Activated CD4-positive, alpha-beta T cell treated with anti-CD3 and anti-CD28 coated beads, Interleukin-2, amount 10 ng/mL, durations not matched to agents 7 days and 5 days (primary cell): ENCODE measurements around the gene KCMF1. TPM values are rescaled to one million over a fixed set of nuclear protein-coding genes. Genes with fewer than 3 reads are reported as not detected.

ENCODE experiments used
- CTCF ChIA-PET: fragments of 350-600 bp; sonication (Branson Sonifier 250); formaldehyde crosslinking; loops from one replicate; lab custom pipeline; 2021; ENCODE audit warnings: antibody characterized with exemption; lab: Charles Lee
- POLR2A ChIA-PET: fragments of 350-600 bp; sonication (Branson Sonifier 250); formaldehyde crosslinking; loops from one replicate; lab custom pipeline; 2021; ENCODE audit warnings: antibody characterized with exemption; lab: Charles Lee
- DNase-seq: peaks from one replicate; pipeline ENCODE4 v3.0.0-alpha.2; 2020
- H3K27ac Mint-ChIP-seq: one replicate; pipeline ENCODE4 v1.8.0; 2021; ENCODE audit warnings: mild to moderate bottlenecking, moderate library complexity, mixed read lengths
- H3K27me3 Mint-ChIP-seq: one replicate; pipeline ENCODE4 v1.8.0; 2021; ENCODE audit warnings: mixed read lengths
- H3K36me3 Mint-ChIP-seq: one replicate; pipeline ENCODE4 v1.8.0; 2021; ENCODE audit warnings: low read depth, mixed read lengths
- H3K4me1 Mint-ChIP-seq: one replicate; pipeline ENCODE4 v1.8.0; 2021; ENCODE audit warnings: mixed read lengths
- H3K4me3 Mint-ChIP-seq: one replicate; pipeline ENCODE4 v1.8.0; 2021; ENCODE audit warnings: mild to moderate bottlenecking, moderate library complexity, mixed read lengths
- H3K9me3 Mint-ChIP-seq: one replicate; pipeline ENCODE4 v1.8.0; 2021; ENCODE audit warnings: mixed read lengths
- total RNA-seq, 2 experiments: library from RNA; stranded (reverse); gene quantifications; one replicate each; pipeline ENCODE4 v1.2.3, GENCODE V29; 2021

The KCMF1 gene
- total RNA-seq, 2 experiments from 2014 or later = 74.7 to 75.7 TPM

DNA sequence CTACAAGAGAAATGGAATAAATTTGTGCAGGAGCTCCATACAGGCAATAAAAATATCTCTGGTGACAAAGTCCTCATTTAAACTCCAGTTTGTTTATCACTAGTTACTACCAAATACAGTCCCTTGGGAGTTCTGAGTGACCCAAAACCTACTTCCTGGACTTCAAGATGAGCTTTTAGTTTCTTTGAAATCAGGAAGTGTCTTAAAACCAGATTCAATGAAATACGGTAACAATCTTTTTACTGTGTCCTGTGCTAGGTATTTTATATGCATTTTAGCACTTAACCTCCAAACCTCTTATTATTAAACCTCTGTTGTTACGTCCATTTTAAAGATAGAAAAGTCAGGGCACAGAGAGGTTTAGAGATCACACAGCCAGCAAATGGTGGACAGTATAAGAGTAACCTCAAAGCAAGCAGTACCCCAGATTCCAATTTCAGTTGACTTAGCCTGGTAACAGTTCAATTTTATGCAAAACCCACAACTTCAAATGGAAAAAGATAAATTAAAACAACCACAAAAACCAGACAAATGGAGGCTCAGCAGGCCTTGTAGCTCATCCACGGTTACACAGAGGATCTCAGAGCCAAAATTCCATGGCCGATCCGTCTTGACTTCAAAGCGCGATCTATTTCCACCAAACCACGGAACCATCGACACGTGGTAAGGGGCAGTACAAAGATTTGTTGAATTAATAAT is 1.3 kb upstream of the KCMF1 start:
- peaks cover 46% of the 10 kb centered on the region for H3K4me1 Mint-ChIP-seq
- H3K36me3 Mint-ChIP-seq = peaks cover 41% of the 10 kb centered on the region
- no peaks in the 10 kb centered on the region for H3K9me3 Mint-ChIP-seq
- peak overlapping the region; percentile 100 for H3K4me3 Mint-ChIP-seq
- no peaks in the 10 kb centered on the region for H3K27me3 Mint-ChIP-seq
- CTCF ChIA-PET = interaction anchor here (0.5 to 5.6 kb wide), 10 partner anchors 11 to 95 kb away, joined by 3 to 29 read pairs (median 4); no protein-coding TSS in a partner anchor
- DNase-seq = peak; percentile 44
- H3K27ac Mint-ChIP-seq = peak overlapping the region; percentile 100
- POLR2A ChIA-PET = interaction anchor here (0.8 to 2.1 kb wide), 3 partner anchors 23 to 63 kb away, joined by 3 to 8 read pairs (median 6); no protein-coding TSS in a partner anchor

DNA sequence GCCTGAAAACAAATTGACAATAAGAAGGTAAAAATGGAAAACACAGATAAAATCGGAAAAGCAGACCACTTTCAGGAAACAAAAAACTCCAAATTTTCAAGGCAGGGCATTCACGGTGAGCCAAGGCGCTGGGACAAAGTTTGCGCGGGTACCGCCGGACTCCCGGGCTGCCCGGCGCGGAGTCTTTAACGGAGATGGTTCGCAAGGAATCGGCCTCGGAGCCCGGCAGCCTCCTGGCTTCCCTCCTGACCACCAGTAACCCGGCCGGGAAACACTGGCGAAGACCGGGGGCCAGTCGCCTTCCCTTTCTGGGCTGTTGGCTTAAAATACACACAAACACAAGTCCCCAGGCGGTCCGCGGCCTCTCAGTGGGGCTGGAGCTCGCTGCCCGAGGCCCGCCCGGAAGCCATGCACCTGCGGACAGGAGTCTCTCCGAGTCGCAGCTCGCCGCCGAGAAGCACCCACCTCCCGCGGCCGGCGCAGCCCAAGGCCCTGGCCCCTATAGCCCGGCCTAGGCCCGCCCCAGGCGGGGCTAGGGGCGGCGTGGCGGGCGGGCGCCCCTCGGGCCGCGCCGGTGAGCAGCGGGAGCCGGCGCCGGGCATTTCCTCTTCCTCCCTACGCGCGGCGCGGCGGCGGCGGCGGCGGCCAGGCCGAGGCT is 622 bp upstream of the KCMF1 start:
- H3K36me3 Mint-ChIP-seq = peaks cover 36% of the 10 kb centered on the region
- H3K27me3 Mint-ChIP-seq = no peaks in the 10 kb centered on the region
- peak; percentile 60 for DNase-seq
- peaks cover 45% of the 10 kb centered on the region for H3K4me1 Mint-ChIP-seq
- ChIA-PET CTCF (interaction anchor here (0.7 to 5.6 kb wide), 8 partner anchors 11 to 95 kb away, joined by 3 to 29 read pairs (median 4); no protein-coding TSS in a partner anchor), POLR2A (interaction anchor here (0.6 to 2.1 kb wide), 3 partner anchors 9 to 31 kb away, joined by 3 to 8 read pairs (median 6); no protein-coding TSS in a partner anchor)
- peak overlapping the region; percentile 100 for H3K27ac Mint-ChIP-seq
- H3K4me3 Mint-ChIP-seq = peak overlapping the region; percentile 100
- no peaks in the 10 kb centered on the region for H3K9me3 Mint-ChIP-seq

DNA sequence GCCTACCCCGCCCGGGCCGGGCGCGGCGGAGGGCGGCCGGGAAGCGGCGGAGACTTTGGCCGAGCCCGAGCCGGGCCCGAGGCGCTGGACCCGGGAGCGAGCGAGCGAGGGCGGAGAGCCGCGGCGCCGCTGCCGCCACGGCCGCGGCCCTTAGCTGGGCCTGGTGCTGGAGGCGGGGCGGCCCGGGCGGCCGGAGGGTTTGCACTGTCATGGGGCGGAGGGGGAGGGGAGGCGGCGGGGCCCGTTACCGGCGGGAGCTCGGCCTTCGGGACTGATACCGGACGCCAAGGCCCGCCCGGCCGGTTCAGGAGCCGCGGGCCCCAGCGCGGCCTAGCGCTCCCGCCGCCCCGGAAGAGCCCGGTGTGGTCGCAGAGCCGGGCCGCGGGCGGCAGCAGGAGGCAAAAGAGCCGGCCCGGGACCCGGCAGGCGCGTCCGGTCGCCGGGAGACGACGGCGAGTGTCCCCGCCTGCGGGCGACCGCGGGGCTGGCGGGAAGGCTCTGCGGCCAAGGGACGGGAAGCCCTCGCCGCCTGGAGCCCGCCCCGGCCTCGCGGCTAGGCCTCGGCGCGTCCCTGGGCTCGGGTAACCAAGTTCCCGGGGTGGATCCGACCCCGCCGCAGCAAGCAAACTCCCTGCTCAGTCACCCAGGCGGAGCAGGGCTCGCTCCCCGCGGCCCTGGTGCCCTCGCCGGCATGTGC is 697 bp downstream of the KCMF1 start:
- peak overlapping the region; percentile 92 for H3K27ac Mint-ChIP-seq
- CTCF ChIA-PET = interaction anchor here (0.6 to 5.6 kb wide), 5 partner anchors 8 to 46 kb away, joined by 3 to 29 read pairs (median 4); no protein-coding TSS in a partner anchor
- H3K4me3 Mint-ChIP-seq = peak overlapping the region; percentile 92
- H3K27me3 Mint-ChIP-seq = no peaks in the 10 kb centered on the region
- peaks cover 37% of the 10 kb centered on the region for H3K36me3 Mint-ChIP-seq
- POLR2A ChIA-PET = interaction anchor here (0.6 kb wide), 1 partner anchor 32 kb away, joined by 3 read pairs; no protein-coding TSS in a partner anchor
- H3K4me1 Mint-ChIP-seq = peaks cover 48% of the 10 kb centered on the region
- H3K9me3 Mint-ChIP-seq = no peaks in the 10 kb centered on the region
- DNase-seq = peak; percentile 72

DNA sequence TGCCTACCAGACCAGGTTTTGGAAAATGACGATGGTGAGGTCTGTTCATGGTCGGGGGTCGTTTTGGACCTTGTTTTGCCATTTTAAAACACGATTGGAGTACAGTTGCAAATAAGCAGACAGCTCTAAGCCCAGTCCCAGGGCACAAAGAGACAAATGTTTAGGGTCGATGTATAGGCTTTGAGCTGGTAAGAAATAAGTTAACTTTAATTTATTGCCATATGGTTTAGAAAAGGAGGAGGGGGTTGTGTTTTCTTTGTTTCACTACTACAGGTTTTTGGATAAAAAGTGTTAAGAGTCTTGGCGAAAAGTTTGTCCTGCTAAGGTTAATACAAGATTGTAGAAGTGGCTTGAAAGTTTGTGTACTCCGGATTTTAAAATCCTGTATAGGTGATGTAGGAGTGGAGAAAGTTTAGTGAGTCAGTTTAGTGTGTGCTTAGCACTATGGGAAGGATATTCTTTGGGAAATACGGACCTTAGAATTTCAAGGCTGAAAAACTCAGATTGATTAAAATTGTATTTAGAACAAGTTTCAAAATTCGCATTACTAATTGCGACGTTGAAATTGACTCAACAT is 1.3 kb downstream of the KCMF1 start:
- Mint-ChIP-seq H3K27ac (peak overlapping the region; percentile 92), H3K36me3 (peaks cover 38% of the 10 kb centered on the region), H3K27me3 (no peaks in the 10 kb centered on the region), H3K4me1 (peaks cover 49% of the 10 kb centered on the region), H3K9me3 (no peaks in the 10 kb centered on the region), H3K4me3 (peak overlapping the region; percentile 92)
- CTCF ChIA-PET = interaction anchor here (1.1 to 5.6 kb wide), 3 partner anchors 8 to 47 kb away, joined by 6 to 29 read pairs (median 10); no protein-coding TSS in a partner anchor
- POLR2A ChIA-PET = no interaction called here
- no peak for DNase-seq

DNA sequence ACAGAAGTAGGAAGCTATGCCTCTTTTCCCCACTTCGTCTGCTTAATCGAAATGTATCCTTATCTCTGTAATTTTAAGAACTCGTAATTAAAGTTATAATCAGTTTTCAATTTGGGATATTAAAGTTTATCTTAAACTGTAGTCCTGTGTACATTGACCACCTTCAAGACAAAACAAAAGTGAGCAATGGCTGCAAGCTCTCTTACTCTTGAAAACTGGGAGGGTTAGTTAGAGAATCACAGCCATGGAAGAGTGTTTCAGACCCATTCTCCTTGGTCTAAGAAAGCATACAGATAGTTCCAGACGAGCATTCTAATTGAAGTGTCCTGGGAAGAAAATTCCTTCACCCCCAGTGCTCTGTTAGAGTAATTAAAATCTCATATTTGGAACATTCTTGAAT is 2.0 kb downstream of the KCMF1 start:
- peak overlapping the region; percentile 92 for H3K27ac Mint-ChIP-seq
- H3K4me3 Mint-ChIP-seq = peak overlapping the region; percentile 92
- POLR2A ChIA-PET = no interaction called here
- H3K4me1 Mint-ChIP-seq = peaks cover 51% of the 10 kb centered on the region
- DNase-seq = no peak
- H3K27me3 Mint-ChIP-seq = no peaks in the 10 kb centered on the region
- H3K9me3 Mint-ChIP-seq = no peaks in the 10 kb centered on the region
- CTCF ChIA-PET = interaction anchor here (1.1 to 5.6 kb wide), 2 partner anchors 32 to 47 kb away, joined by 6 to 29 read pairs; no protein-coding TSS in a partner anchor
- H3K36me3 Mint-ChIP-seq = peaks cover 39% of the 10 kb centered on the region

DNA sequence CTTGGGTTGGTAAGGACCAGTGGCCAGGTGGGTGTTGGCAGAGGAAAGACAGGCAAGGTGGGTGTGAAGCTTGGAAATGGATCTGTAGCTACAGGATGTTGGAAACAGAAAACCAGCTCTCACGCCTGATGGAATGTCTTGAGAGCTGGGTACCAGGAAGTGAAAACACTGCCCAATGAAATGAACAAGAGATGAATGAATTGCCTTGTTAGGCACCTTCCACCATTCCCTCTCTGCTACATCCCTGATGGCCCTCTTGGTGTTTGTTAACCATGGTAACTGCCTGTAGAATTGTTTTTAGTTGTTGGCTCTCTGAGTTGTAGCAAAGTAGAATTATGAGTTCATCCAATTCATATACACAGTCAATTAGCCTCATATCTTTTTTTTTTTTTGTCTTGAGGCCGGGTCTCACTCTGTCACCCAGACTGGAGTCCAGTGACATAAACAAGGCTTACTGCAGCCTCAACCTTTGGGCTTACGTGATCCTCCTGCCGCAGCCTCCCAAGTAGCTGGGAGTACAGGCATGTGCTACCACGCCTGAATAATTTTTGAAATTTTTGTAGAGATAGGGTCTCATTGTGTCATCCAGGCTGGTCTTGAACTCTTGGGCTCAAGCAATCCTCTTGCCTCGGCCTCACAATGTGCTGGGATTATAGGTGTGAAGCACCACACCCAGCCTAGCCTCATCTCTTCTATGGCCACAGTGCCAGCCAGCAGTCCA is 9.5 kb downstream of the KCMF1 start:
- DNase-seq = no peak
- H3K27me3 Mint-ChIP-seq = no peaks in the 10 kb centered on the region
- no peak overlapping the region for H3K4me3 Mint-ChIP-seq
- H3K4me1 Mint-ChIP-seq = peaks cover 47% of the 10 kb centered on the region
- H3K9me3 Mint-ChIP-seq = no peaks in the 10 kb centered on the region
- ChIA-PET CTCF (interaction anchor here (0.7 to 1.6 kb wide), 6 partner anchors 9 to 216 kb away, joined by 3 to 10 read pairs (median 5); partner anchors contain the start of gene KCMF1), POLR2A (no interaction called here)
- H3K27ac Mint-ChIP-seq = peak overlapping the region; percentile 19
- peaks cover 32% of the 10 kb centered on the region for H3K36me3 Mint-ChIP-seq

DNA sequence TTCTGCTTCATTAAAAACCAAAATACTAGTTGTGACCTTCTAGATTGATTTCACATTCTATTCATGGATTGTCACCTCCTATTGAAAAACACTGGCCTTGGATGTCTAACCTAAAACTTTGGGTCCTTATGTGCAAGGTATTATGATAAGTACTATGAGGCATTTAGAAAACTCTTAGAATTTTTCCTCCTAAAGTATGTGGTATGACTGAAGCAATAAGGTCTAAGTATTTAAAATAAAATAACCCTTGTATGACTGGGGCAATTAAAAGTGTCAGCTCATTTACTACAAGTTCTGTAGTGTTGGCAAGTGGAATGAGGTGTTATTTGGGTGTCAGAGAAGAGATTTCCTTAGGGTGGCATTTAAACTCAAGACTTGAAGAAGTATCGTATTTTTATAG is 15.1 kb downstream of the KCMF1 start:
- no peak overlapping the region for H3K4me3 Mint-ChIP-seq
- no peak for DNase-seq
- ChIA-PET POLR2A (no interaction called here), CTCF (interaction anchor here (0.5 kb wide), 1 partner anchor 73 kb away, joined by 4 read pairs; no protein-coding TSS in a partner anchor)
- peaks cover 18% of the 10 kb centered on the region for H3K36me3 Mint-ChIP-seq
- no peaks in the 10 kb centered on the region for H3K27me3 Mint-ChIP-seq
- H3K4me1 Mint-ChIP-seq = peaks cover 33% of the 10 kb centered on the region
- H3K9me3 Mint-ChIP-seq = no peaks in the 10 kb centered on the region
- H3K27ac Mint-ChIP-seq = no peak overlapping the region

DNA sequence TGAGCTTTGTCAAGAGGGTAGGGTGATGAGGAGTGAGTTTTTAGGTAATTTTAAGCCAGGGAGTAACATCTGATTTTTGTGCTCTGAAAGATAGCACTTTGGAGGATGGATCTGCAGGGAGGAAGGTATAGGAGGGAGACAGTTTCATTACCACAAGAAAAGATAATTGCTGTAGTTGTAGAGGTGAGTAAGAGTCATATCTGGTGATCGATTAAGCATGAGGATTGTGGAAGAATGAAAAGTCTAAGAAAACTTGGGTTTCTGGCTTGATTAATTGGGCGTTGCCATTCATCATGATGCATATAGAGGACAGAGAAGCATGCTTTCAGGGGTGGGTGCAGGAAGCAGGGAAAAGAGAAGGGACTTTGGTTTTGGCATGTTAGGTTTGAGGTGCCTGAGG is 18.5 kb downstream of the KCMF1 start:
- POLR2A ChIA-PET = no interaction called here
- H3K4me1 Mint-ChIP-seq = peaks cover 27% of the 10 kb centered on the region
- CTCF ChIA-PET = no interaction called here
- H3K36me3 Mint-ChIP-seq = peaks cover 13% of the 10 kb centered on the region
- no peak overlapping the region for H3K4me3 Mint-ChIP-seq
- no peaks in the 10 kb centered on the region for H3K9me3 Mint-ChIP-seq
- no peaks in the 10 kb centered on the region for H3K27me3 Mint-ChIP-seq
- DNase-seq = no peak
- no peak overlapping the region for H3K27ac Mint-ChIP-seq

DNA sequence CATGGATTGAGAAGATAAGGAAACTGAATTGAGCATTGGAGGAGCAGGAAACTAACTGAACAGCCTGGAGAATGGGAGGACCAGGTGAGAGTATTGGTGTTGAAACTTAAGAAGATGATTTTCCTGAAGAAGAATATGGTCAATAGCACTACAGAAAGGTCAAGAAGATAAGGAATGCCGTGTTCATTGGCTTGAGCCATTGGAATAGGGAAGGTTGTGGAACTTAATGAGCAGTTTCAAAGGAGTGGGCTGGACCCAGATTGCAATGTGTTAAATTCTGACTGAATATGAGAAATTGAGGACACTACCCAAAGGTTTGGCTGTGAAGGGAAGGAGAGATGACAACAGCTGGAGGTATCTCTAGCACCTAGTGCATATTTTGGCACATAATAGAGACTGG is 19.0 kb downstream of the KCMF1 start:
- no peaks in the 10 kb centered on the region for H3K27me3 Mint-ChIP-seq
- H3K4me3 Mint-ChIP-seq = no peak overlapping the region
- POLR2A ChIA-PET = no interaction called here
- CTCF ChIA-PET = interaction anchor here (1.3 kb wide), 1 partner anchor 12 kb away, joined by 4 read pairs; no protein-coding TSS in a partner anchor
- H3K27ac Mint-ChIP-seq = no peak overlapping the region
- no peak for DNase-seq
- peaks cover 13% of the 10 kb centered on the region for H3K36me3 Mint-ChIP-seq
- no peaks in the 10 kb centered on the region for H3K9me3 Mint-ChIP-seq
- H3K4me1 Mint-ChIP-seq = peaks cover 27% of the 10 kb centered on the region

DNA sequence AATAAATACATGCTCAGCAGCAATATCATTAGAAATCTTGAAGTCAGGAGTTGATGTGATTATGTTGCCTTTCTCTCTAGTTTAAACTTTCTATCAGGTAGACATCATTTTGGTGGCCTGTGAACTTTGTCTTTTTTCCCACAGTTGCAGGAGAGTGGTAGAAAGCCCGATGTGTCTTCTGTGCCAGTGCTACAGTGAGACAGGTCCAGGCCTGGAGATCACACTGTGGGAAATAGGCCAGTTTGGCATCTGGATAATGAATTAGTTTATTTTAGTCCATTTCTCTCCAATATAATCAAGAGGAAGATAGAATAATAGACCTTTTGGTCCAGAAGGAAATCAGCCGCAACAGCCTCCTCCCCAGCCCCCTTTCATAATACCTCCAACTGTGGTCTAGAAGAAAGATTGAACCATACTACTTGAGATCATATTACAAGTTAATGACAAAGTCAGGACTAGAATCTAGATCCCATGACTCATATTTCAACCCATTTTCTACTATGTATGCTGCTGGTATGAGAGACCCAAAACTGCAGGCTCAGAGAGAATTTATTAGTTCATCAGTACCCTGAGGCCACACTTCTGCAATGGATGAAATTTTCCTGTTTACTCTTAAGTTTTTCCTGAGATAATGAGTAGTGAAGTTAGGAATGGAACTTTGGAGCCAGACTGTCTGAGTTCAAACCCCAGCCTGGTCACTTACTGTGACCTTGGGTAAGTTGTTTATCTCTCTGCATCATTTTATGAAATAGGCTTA is 20.6 kb downstream of the KCMF1 start:
- no peaks in the 10 kb centered on the region for H3K27me3 Mint-ChIP-seq
- H3K36me3 Mint-ChIP-seq = peaks cover 7% of the 10 kb centered on the region
- ChIA-PET CTCF (interaction anchor here (0.6 to 1.1 kb wide), 3 partner anchors 12 to 54 kb away, joined by 3 read pairs; no protein-coding TSS in a partner anchor), POLR2A (no interaction called here)
- no peaks in the 10 kb centered on the region for H3K9me3 Mint-ChIP-seq
- no peak for DNase-seq
- H3K4me1 Mint-ChIP-seq = peaks cover 31% of the 10 kb centered on the region
- no peak overlapping the region for H3K4me3 Mint-ChIP-seq
- H3K27ac Mint-ChIP-seq = no peak overlapping the region

DNA sequence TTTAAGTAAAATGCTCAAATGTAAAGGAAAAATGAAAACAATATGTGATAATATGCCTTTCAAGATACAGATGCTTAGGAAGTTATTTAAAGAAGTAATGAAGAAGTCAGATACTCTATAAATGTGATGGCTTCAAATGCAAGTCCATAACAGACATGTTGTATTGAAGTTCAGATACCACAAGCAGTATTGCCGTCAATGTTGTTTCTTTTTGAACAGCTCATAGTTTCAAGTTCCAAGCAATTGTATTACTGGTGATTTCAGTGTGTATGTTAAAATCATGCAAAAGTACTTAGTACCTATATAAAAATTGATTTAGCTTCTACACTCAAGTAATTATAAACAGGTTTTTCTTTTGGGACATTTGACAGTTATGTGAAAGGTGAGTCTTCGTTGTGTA is 24.9 kb downstream of the KCMF1 start:
- Mint-ChIP-seq H3K4me1 (peaks cover 39% of the 10 kb centered on the region), H3K36me3 (peaks cover 7% of the 10 kb centered on the region), H3K27me3 (no peaks in the 10 kb centered on the region), H3K4me3 (no peak overlapping the region), H3K27ac (peak overlapping the region; percentile 7), H3K9me3 (no peaks in the 10 kb centered on the region)
- POLR2A ChIA-PET = interaction anchor here (0.6 kb wide), 1 partner anchor 20 kb away, joined by 11 read pairs; no protein-coding TSS in a partner anchor
- CTCF ChIA-PET = interaction anchor here (1.4 kb wide), 1 partner anchor 18 kb away, joined by 4 read pairs; no protein-coding TSS in a partner anchor
- DNase-seq = no peak
